Activated CD8-positive, alpha-beta T cell treated with anti-CD3 and anti-CD28 coated beads for 36 hours (primary cell): ENCODE results near the gene DLG2. TPM values are rescaled to one million over a fixed set of nuclear protein-coding genes. Genes with fewer than 3 reads are reported as not detected.
"Not testable (repeated sequence)": the region's sequence is repeated elsewhere in the genome, so short reads cannot be mapped to it uniquely, and the experiment has no call there.

Experiments used
- ATAC-seq: fragments of 200-7000 bp; cut with Tn5 transposase; one replicate; pipeline ENCODE4 v1.10.0; 2021; ENCODE audit warnings: mild to moderate bottlenecking, moderate library complexity
- CTCF ChIA-PET: fragments of 350-600 bp; sonication (Branson Sonifier 250); formaldehyde crosslinking; loops from one replicate; lab custom pipeline; 2021; ENCODE audit warnings: antibody characterized with exemption; lab: Charles Lee
- POLR2A ChIA-PET: fragments of 350-600 bp; sonication (Branson Sonifier 250); formaldehyde crosslinking; loops from one replicate; lab custom pipeline; 2021; ENCODE audit warnings: antibody characterized with exemption; lab: Charles Lee
- DNase-seq: peaks from one replicate; pipeline ENCODE4 v3.0.0-alpha.2; 2020
- H3K27ac Mint-ChIP-seq: one replicate; pipeline ENCODE4 v1.8.0; 2021; ENCODE audit warnings: mild to moderate bottlenecking, mixed read lengths
- H3K27me3 Mint-ChIP-seq: one replicate; pipeline ENCODE4 v1.8.0; 2021; ENCODE audit warnings: mixed read lengths
- H3K36me3 Mint-ChIP-seq: one replicate; pipeline ENCODE4 v1.8.0; 2021; ENCODE audit warnings: low read depth, mixed read lengths
- H3K4me1 Mint-ChIP-seq: one replicate; pipeline ENCODE4 v1.8.0; 2021; ENCODE audit warnings: low read depth, mixed read lengths
- H3K4me3 Mint-ChIP-seq: one replicate; pipeline ENCODE4 v1.8.0; 2021; ENCODE audit warnings: mild to moderate bottlenecking, moderate library complexity, mixed read lengths
- H3K9me3 Mint-ChIP-seq: one replicate; pipeline ENCODE4 v1.8.0; 2021; ENCODE audit warnings: mixed read lengths
- intact Hi-C: fragments of 100-400 bp; cut with micrococcal nuclease; formaldehyde crosslinking; loops from one replicate; pipeline ENCODE4 v1.10.0; 2022
- total RNA-seq, 2 experiments: library from RNA; stranded (reverse); gene quantifications; one replicate each; pipeline ENCODE4 v1.2.3, GENCODE V29; 2021
- TF ChIP-seq, protein P1 (sequence below): fragments of 200-600 bp; IDR thresholded peaks from one replicate; pipeline ENCODE4 v1.8.0; 2022; ENCODE audit warnings: antibody characterized with exemption, mild to moderate bottlenecking

DLG2 gene
- total RNA-seq, 2 experiments from 2014 or later = 2.2 to 2.6 TPM

DNA sequence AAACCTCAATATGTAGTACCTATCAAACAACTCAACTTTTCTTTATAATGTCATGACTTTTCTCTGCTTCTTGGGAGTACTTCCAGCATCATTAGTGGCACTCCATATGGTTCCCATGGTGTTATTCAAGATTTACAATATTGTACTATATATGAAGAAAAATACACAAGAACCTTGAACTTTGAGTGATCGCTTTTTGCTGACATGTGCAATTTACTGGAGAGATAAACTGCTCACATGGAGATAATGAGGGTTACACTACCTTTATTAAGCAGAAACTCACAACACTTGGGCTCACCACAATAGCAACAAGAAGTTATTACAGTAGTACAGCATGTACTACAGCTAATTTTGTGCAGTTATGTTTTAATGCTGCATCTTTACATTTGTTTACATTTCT is 388.2 kb downstream of the DLG2 start:
- CTCF ChIA-PET = no interaction called here
- ATAC-seq (no peak), DNase-seq (no peak)
- Mint-ChIP-seq H3K4me3 (no peak overlapping the region), H3K36me3 (no peaks in the 10 kb centered on the region), H3K4me1 (no peaks in the 10 kb centered on the region), H3K27ac (no peak overlapping the region), H3K27me3 (no peaks in the 10 kb centered on the region), H3K9me3 (no peaks in the 10 kb centered on the region)
- intact Hi-C loops = no loop called here
- POLR2A ChIA-PET = no interaction called here
- TF ChIP-seq, protein P1, sequence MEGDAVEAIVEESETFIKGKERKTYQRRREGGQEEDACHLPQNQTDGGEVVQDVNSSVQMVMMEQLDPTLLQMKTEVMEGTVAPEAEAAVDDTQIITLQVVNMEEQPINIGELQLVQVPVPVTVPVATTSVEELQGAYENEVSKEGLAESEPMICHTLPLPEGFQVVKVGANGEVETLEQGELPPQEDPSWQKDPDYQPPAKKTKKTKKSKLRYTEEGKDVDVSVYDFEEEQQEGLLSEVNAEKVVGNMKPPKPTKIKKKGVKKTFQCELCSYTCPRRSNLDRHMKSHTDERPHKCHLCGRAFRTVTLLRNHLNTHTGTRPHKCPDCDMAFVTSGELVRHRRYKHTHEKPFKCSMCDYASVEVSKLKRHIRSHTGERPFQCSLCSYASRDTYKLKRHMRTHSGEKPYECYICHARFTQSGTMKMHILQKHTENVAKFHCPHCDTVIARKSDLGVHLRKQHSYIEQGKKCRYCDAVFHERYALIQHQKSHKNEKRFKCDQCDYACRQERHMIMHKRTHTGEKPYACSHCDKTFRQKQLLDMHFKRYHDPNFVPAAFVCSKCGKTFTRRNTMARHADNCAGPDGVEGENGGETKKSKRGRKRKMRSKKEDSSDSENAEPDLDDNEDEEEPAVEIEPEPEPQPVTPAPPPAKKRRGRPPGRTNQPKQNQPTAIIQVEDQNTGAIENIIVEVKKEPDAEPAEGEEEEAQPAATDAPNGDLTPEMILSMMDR = no peak

- H3K9me3 Mint-ChIP-seq, POLR2A ChIA-PET, H3K36me3 Mint-ChIP-seq, H3K27me3 Mint-ChIP-seq, CTCF ChIA-PET, intact Hi-C loops, H3K4me1 Mint-ChIP-seq, H3K27ac Mint-ChIP-seq, DNase-seq, ATAC-seq, H3K4me3 Mint-ChIP-seq: not testable (repeated sequence)
Observed at GRCh38 chr11:85238038-85238437, 389.1 kb downstream of the DLG2 start.

- H3K36me3 Mint-ChIP-seq = no peaks in the 10 kb centered on the region
- no peaks in the 10 kb centered on the region for H3K9me3 Mint-ChIP-seq
- no peak for DNase-seq
- no peaks in the 10 kb centered on the region for H3K4me1 Mint-ChIP-seq
- ChIA-PET CTCF (no interaction called here), POLR2A (no interaction called here)
- TF ChIP-seq, protein P1 = no peak
- H3K4me3 Mint-ChIP-seq = no peak overlapping the region
- no peak for ATAC-seq
- intact Hi-C loops = no loop called here
- H3K27ac Mint-ChIP-seq = no peak overlapping the region
- no peaks in the 10 kb centered on the region for H3K27me3 Mint-ChIP-seq
Observed at GRCh38 chr11:85236211-85236610, 390.9 kb downstream of the DLG2 start.

DNA sequence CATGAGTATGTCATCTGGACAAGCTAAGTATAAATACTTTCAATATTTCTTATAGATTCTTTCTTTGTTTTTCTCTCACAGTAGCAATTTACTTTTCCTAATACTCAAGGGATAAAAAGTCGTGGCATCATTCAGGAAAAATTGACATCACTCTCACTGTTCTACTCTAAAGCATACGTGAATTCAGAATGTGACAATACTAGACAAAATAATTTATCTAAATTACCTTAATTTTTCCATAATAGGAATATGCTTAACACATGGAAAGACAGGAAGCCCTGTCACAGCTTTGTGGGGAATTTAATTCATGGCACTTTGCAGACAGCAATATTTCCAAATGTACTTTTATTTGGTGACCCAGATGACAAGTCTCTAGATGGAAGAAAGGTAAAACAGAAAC is 394.6 kb downstream of the DLG2 start:
- intact Hi-C loops = no loop called here
- H3K36me3 Mint-ChIP-seq = no peaks in the 10 kb centered on the region
- H3K4me3 Mint-ChIP-seq = no peak overlapping the region
- TF ChIP-seq, protein P1 = no peak
- H3K4me1 Mint-ChIP-seq = no peaks in the 10 kb centered on the region
- ChIA-PET POLR2A (no interaction called here), CTCF (interaction anchor here (1.1 kb wide), 1 partner anchor 102 kb away, joined by 3 read pairs; no protein-coding TSS in a partner anchor)
- H3K9me3 Mint-ChIP-seq = peaks cover 6% of the 10 kb centered on the region
- H3K27me3 Mint-ChIP-seq = no peaks in the 10 kb centered on the region
- H3K27ac Mint-ChIP-seq = no peak overlapping the region
- no peak for ATAC-seq
- DNase-seq = no peak

GRCh38 chr11:85231588-85231987 is 395.6 kb downstream of the DLG2 start:
- intact Hi-C loops = no loop called here
- Mint-ChIP-seq H3K4me3 (no peak overlapping the region), H3K36me3 (no peaks in the 10 kb centered on the region), H3K4me1 (no peaks in the 10 kb centered on the region), H3K9me3 (peaks cover 6% of the 10 kb centered on the region), H3K27ac (no peak overlapping the region), H3K27me3 (no peaks in the 10 kb centered on the region)
- no peak for DNase-seq
- ChIA-PET CTCF (no interaction called here), POLR2A (no interaction called here)
- TF ChIP-seq, protein P1 = no peak
- no peak for ATAC-seq

DNA sequence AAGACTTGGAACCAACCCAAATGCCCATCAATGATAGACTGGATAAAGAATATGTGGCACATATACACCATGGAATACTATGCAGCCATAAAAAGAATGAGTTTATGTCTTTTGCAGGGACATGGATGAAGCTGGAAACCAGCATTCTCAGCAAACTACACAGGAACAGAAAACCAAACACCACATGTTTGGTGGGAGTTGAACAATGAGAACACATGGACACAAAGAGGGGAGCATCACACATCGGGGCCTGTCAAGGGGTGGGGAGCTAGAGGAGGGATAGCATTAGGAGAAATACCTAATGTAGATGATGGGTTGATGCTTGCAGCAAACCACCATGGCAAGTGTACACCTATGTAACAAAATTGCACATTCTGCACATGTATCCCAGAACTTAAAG is 397.4 kb downstream of the DLG2 start:
- DNase-seq, POLR2A ChIA-PET, intact Hi-C loops, CTCF ChIA-PET, H3K36me3 Mint-ChIP-seq, ATAC-seq, H3K4me3 Mint-ChIP-seq, H3K27ac Mint-ChIP-seq, H3K27me3 Mint-ChIP-seq, H3K9me3 Mint-ChIP-seq, H3K4me1 Mint-ChIP-seq: not testable (repeated sequence)
